ENCODE results near the gene ADCY2. TPM values are rescaled to one million over a fixed set of nuclear protein-coding genes. Genes with fewer than 3 reads are reported as not detected.

The ADCY2 gene
- total RNA-seq, 1 experiment from 2014 or later, result not detected

DNA sequence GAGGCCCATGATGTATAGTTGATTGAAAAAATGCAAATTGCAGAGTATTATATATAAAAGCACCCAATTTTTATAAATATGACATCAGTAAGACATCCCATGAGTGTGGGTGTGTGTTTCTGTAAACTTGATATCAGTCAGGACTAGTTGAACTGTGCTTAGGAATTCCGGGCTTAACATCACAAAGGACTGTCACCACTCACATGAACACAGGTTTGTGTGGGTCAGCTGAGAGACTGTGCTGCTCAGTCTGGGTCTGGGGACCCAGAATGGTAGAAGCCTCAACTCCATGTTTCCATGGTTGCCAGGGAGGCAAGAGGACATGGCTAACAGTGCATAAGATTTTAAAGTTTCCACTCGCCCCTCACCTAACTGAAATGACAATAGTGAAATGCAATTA, 120.3 kb downstream of the ADCY2 start:
- Histone ChIP-seq H3K9me3 (no peaks in the 10 kb centered on the region), H3K4me3 (no peak overlapping the region), H3K27me3 (peaks cover 4% of the 10 kb centered on the region; the same call in 1 of the 2 replicates), H3K36me3 (no peaks in the 10 kb centered on the region)
- no peak for DNase-seq

GRCh38 chr5:7517006-7517405, 121.1 kb downstream of the ADCY2 start:
- Histone ChIP-seq H3K4me3 (no peak overlapping the region), H3K27me3 (peaks cover 4% of the 10 kb centered on the region; the same call in 1 of the 2 replicates), H3K36me3 (no peaks in the 10 kb centered on the region), H3K9me3 (no peaks in the 10 kb centered on the region)
- no peak for DNase-seq

DNA sequence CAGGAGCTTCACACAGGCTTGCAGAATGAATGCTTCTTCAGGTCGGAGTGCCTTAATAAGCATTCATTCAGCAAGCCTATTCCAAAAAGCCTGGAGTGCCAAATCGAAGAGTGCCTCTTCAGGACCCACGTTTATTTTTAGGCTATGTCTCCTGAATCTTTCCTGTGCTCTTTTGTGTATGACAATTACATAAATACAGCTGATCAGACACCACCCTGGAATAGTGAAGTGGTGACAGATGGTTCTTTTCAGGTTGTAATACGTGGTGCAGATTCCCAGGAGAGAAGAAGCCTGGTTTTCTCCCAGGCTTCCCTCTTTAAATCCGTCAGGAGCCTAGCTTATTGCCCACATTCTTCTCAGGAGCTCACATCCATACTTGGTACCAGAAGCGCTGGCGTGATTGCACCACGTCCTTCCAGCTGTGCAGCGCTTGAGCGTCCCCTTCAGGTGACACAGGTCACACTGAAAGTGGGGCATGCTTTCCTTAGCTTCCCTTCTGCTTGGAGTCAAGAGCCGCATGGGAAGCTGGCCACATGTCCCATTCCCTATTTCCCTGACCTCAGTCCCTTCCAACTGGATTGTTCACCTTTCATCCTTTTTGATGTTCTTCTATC, 123.1 kb downstream of the ADCY2 start:
- Histone ChIP-seq H3K9me3 (no peaks in the 10 kb centered on the region), H3K27me3 (peaks cover 7% of the 10 kb centered on the region; the same call in 1 of the 2 replicates), H3K4me3 (no peak overlapping the region), H3K36me3 (no peaks in the 10 kb centered on the region)
- no peak for DNase-seq

GRCh38 chr5:7519564-7519963, 123.6 kb downstream of the ADCY2 start:
- Histone ChIP-seq H3K27me3 (peaks cover 7% of the 10 kb centered on the region; the same call in 1 of the 2 replicates), H3K36me3 (no peaks in the 10 kb centered on the region), H3K4me3 (no peak overlapping the region), H3K9me3 (no peaks in the 10 kb centered on the region)
- no peak for DNase-seq

DNA sequence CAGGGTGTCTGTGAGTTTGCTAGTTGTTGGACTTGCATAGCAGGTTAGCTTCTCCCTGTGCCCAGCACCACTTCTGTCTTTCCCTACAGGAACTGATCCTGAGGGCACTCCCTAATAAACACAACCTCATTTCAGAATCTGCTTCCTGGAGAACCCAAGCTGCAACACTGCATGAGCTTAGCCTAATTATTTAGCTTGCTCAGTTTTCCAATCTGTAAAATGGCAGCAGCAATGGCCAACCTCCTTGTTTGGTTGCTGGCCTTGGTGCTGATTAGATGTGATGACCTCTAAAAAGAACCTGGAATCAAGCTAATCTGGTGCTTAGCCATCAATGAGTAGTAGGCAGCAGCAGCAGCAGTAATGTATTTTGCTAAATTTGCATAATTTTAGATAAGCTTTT, 133.9 kb downstream of the ADCY2 start:
- DNase-seq, result no peak
- no peak overlapping the region for H3K4me3 ChIP-seq
- no peaks in the 10 kb centered on the region for H3K9me3 ChIP-seq
- H3K27me3 ChIP-seq, result no peaks in the 10 kb centered on the region
- no peaks in the 10 kb centered on the region for H3K36me3 ChIP-seq

DNA sequence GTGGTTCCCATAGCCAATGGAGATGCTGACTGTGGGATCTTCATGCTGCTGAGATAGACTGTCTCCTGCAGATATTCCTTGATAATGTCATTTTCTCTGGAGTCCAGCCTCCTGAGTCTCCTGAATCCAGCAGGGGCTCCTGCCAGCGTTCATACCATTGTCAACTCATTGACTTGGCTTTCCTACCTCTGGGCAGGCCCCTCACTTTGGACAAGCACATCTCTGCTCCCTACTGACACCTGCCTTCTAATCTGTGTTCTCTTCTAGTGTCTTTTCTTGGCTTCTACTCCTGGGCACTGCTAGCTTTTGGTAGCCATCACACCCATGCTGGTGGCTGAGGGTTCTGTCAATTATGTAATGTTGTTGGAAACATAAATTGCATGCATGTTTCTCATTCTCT, 138.0 kb downstream of the ADCY2 start:
- Histone ChIP-seq H3K36me3 (no peaks in the 10 kb centered on the region), H3K4me3 (no peak overlapping the region), H3K9me3 (no peaks in the 10 kb centered on the region), H3K27me3 (no peaks in the 10 kb centered on the region)
- DNase-seq, result no peak

GRCh38 chr5:7534505-7534904, 138.6 kb downstream of the ADCY2 start:
- Histone ChIP-seq H3K36me3 (no peaks in the 10 kb centered on the region), H3K9me3 (no peaks in the 10 kb centered on the region), H3K4me3 (no peak overlapping the region), H3K27me3 (no peaks in the 10 kb centered on the region)
- no peak for DNase-seq

DNA sequence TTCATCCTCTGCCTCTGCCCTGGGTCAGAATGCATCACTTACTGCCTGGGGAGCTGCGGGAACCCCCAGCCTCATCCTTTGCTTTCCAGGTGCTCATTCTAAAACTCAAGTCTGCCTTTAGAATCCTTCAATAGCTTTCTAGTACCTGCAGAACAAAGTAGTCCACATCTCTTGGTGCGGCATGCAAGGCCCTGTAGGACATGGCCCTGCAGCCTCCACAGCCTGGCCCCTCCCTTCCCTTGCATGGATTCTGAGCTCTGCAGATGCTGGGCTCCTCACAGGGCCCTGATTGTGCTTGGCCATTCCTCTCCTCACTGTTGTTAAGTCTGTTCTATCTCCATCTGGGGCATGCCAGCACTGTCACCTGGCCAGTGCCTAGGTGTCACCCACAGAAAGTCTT, 141.6 kb downstream of the ADCY2 start:
- Histone ChIP-seq H3K9me3 (no peaks in the 10 kb centered on the region), H3K27me3 (no peaks in the 10 kb centered on the region), H3K36me3 (no peaks in the 10 kb centered on the region), H3K4me3 (no peak overlapping the region)
- no peak for DNase-seq

DNA sequence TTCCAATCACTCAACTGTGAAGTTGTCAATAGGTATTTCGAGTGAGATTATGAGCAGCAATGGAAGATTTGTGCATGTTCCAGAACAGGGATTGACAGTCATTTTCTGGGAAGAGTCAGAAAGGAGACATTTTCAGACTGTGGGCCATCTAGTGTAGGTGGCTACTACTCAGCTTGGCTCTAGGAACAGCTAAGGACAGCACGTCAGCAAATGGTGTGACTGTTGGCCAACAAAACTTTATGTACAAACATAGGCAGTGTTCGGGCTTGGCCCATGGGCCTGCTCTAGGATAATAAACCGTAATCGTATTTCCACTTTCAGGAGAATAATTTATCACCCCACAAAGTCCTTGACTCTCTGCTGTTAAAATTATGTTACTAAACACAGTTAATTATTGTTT, 143.6 kb downstream of the ADCY2 start:
- no peak for DNase-seq
- H3K4me3 ChIP-seq, result no peak overlapping the region
- H3K9me3 ChIP-seq, result no peaks in the 10 kb centered on the region
- H3K36me3 ChIP-seq, result no peaks in the 10 kb centered on the region
- H3K27me3 ChIP-seq, result no peaks in the 10 kb centered on the region

- no peak overlapping the region for H3K4me3 ChIP-seq
- H3K27me3 ChIP-seq, result no peaks in the 10 kb centered on the region
- DNase-seq, result no peak
- no peaks in the 10 kb centered on the region for H3K36me3 ChIP-seq
- no peaks in the 10 kb centered on the region for H3K9me3 ChIP-seq
Observed at GRCh38 chr5:7540736-7541485, 145.0 kb downstream of the ADCY2 start.

- DNase-seq, result no peak
- Histone ChIP-seq H3K9me3 (no peaks in the 10 kb centered on the region), H3K4me3 (no peak overlapping the region), H3K36me3 (no peaks in the 10 kb centered on the region), H3K27me3 (no peaks in the 10 kb centered on the region)
Observed at GRCh38 chr5:7541898-7542297, 146.0 kb downstream of the ADCY2 start.

GRCh38 chr5:7546555-7546954, 150.6 kb downstream of the ADCY2 start:
- Histone ChIP-seq H3K36me3 (no peaks in the 10 kb centered on the region), H3K4me3 (no peak overlapping the region), H3K27me3 (no peaks in the 10 kb centered on the region), H3K9me3 (no peaks in the 10 kb centered on the region)
- no peak for DNase-seq

- no peaks in the 10 kb centered on the region for H3K9me3 ChIP-seq
- no peaks in the 10 kb centered on the region for H3K36me3 ChIP-seq
- no peaks in the 10 kb centered on the region for H3K27me3 ChIP-seq
- DNase-seq, result no peak
- H3K4me3 ChIP-seq, result no peak overlapping the region
Observed at GRCh38 chr5:7548596-7548995, 152.7 kb downstream of the ADCY2 start.

DNA sequence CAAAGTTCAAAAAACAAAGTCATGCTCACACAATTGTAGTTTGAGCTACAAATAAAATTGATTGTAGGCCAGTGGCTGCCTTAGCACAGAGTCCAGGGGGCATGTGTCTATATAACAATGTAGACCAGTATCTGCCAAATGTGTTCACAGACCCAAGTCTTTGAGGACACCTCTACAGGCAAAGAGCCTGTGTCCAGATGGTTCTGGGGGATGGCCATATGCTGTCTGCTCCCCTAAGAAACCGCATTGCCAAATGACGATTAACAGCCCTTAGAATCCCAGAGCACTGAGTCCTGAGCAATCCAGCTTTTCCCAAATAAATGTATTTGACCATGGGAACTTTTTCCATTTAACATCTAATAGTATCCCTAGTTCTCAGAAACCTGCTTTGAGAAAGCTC, 169.6 kb downstream of the ADCY2 start:
- Histone ChIP-seq H3K4me3 (no peak overlapping the region), H3K9me3 (no peaks in the 10 kb centered on the region), H3K27me3 (no peaks in the 10 kb centered on the region; the same call in 1 of the 2 replicates), H3K36me3 (no peaks in the 10 kb centered on the region)
- DNase-seq, result no peak

- DNase-seq, result no peak
- H3K36me3 ChIP-seq, result no peaks in the 10 kb centered on the region
Observed at GRCh38 chr5:7576023-7576715, 180.2 kb downstream of the ADCY2 start.

DNA sequence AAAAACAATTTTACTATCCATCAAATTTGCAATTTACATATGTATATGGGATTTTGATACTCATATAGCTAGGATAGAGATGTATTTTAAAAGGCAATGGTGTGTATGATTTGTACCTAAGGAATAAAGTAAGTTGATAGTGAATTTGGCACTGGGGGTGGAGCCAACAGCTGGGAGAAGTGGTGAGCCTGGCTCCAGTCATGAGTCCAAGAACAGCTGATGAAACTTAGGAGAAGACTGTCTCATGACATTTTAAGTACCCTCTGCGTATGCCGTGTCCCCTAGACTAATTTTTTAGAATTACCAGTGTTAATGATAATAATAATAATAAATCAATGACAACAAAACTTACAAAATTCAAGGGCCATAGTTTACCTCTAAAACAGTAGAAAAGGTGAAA, 181.4 kb downstream of the ADCY2 start:
- DNase-seq, result no peak
- Histone ChIP-seq H3K4me3 (no peak overlapping the region), H3K36me3 (no peaks in the 10 kb centered on the region), H3K27me3 (peaks cover 2% of the 10 kb centered on the region; the same call in 1 of the 2 replicates), H3K9me3 (no peaks in the 10 kb centered on the region)

More at GRCh38 chr5:7576023-7576715, 180.2 kb downstream of the ADCY2 start:
- Histone ChIP-seq H3K9me3 (no peaks in the 10 kb centered on the region), H3K27me3 (peaks cover 2% of the 10 kb centered on the region; the same call in 1 of the 2 replicates), H3K4me3 (no peak overlapping the region)

- DNase-seq, result no peak
- H3K9me3 ChIP-seq, result no peaks in the 10 kb centered on the region
- no peak overlapping the region for H3K4me3 ChIP-seq
- H3K27me3 ChIP-seq, result peaks cover 2% of the 10 kb centered on the region; the same call in 1 of the 2 replicates
- H3K36me3 ChIP-seq, result no peaks in the 10 kb centered on the region
Observed at GRCh38 chr5:7578071-7578470, 182.1 kb downstream of the ADCY2 start.
